Liver (tissue), 9 donors: ENCODE results near the gene SPTBN1. TPM values are rescaled to one million over a fixed set of nuclear protein-coding genes. Genes with fewer than 3 reads are reported as not detected.

Experiments used
- DNase-seq: peaks from one replicate; pipeline ENCODE4 v3.0.0-alpha.2; 2017; ENCODE audit warnings: low spot score
- H3K27ac ChIP-seq, 2 donors: one replicate each; pipeline ENCODE4 v1.7.0; 2013; ENCODE audit warnings: inconsistent platforms in 2 of 2, low read length in 2 of 2, control low read depth in 1 of 2, low read depth in 1 of 2, mild to moderate bottlenecking in 1 of 2
- H3K27me3 ChIP-seq, 4 donors: one replicate each; pipeline versions ENCODE4 v1.6.1 to v1.7.0; 2013; ENCODE audit warnings: low read length in 3 of 4, inconsistent platforms in 1 of 4, mild to moderate bottlenecking in 1 of 4, moderate library complexity in 1 of 4; ENCODE audit not compliant: control insufficient read depth in 4 of 4, insufficient read depth in 4 of 4
- H3K36me3 ChIP-seq, 4 donors: one replicate each; pipeline versions ENCODE4 v1.6.1 to v1.7.0; 2013; ENCODE audit warnings: low read length in 3 of 4, mild to moderate bottlenecking in 3 of 4, low read depth in 1 of 4, moderate library complexity in 1 of 4; ENCODE audit not compliant: control insufficient read depth in 4 of 4, insufficient read depth in 3 of 4
- H3K4me1 ChIP-seq, 4 donors: one replicate each; pipeline versions ENCODE4 v1.6.1 to v1.7.0; 2013; ENCODE audit warnings: low read length in 3 of 4, mild to moderate bottlenecking in 3 of 4, moderate library complexity in 1 of 4; ENCODE audit not compliant: control insufficient read depth in 4 of 4, insufficient read depth in 4 of 4
- H3K4me3 ChIP-seq, 3 donors: one replicate each; pipeline versions ENCODE4 v1.6.1 to v1.7.0; 2013; ENCODE audit warnings: low read length in 3 of 3, control low read depth in 1 of 3, low read depth in 1 of 3, mild to moderate bottlenecking in 1 of 3
- H3K9ac ChIP-seq, 2 donors: one replicate each; pipeline ENCODE4 v1.7.0; 2013; ENCODE audit warnings: low read length in 2 of 2, mild to moderate bottlenecking in 2 of 2, moderate library complexity in 2 of 2, control low read depth in 1 of 2, low read depth in 1 of 2
- H3K9me3 ChIP-seq, 4 donors: one replicate each; pipeline versions ENCODE4 v1.6.1 to v1.7.0; 2013; ENCODE audit warnings: low read length in 3 of 4; ENCODE audit not compliant: control insufficient read depth in 4 of 4
- EGR1 ChIP-seq, 2 donors: IDR thresholded peaks; 2 replicates each; pipeline ENCODE4 v1.6.1; 2016 to 2018; ENCODE audit warnings: antibody characterized with exemption in 2 of 2, low read depth in 2 of 2
- FOXA1 ChIP-seq: IDR thresholded peaks from 2 replicates; pipeline ENCODE4 v1.6.1; 2016; ENCODE audit warnings: antibody characterized with exemption
- FOXA2 ChIP-seq: IDR thresholded peaks from 2 replicates; pipeline ENCODE4 v1.6.1; 2016; ENCODE audit warnings: antibody characterized with exemption
- GABPA ChIP-seq, 2 donors: IDR thresholded peaks in 1 of 2; conservative IDR thresholded peaks in 1 of 2; 2 replicates each; pipeline ENCODE4 v1.6.1; 2016; ENCODE audit warnings: antibody characterized with exemption in 2 of 2, mild to moderate bottlenecking in 1 of 2, moderate library complexity in 1 of 2
- HNF4A ChIP-seq, 2 donors: conservative IDR thresholded peaks; 2 replicates each; pipeline ENCODE4 v1.6.1; 2016; ENCODE audit warnings: antibody characterized with exemption in 2 of 2, mild to moderate bottlenecking in 2 of 2
- HNF4G ChIP-seq: IDR thresholded peaks from 2 replicates; pipeline ENCODE4 v1.6.1; 2016; ENCODE audit warnings: antibody characterized with exemption
- JUND ChIP-seq, 2 donors: IDR thresholded peaks; 2 replicates each; pipeline ENCODE4 v1.6.1; 2016; ENCODE audit warnings: antibody characterized with exemption in 2 of 2
- NR2F2 ChIP-seq: IDR thresholded peaks from 2 replicates; pipeline ENCODE4 v1.6.1; 2016; ENCODE audit warnings: antibody characterized with exemption
- RAD21 ChIP-seq, 2 donors: IDR thresholded peaks; 2 replicates each; pipeline ENCODE4 v1.6.1; 2016; ENCODE audit warnings: antibody characterized with exemption in 2 of 2, mild to moderate bottlenecking in 2 of 2
- RXRA ChIP-seq, 2 donors: IDR thresholded peaks; 2 replicates each; pipeline ENCODE4 v1.6.1; 2017 to 2018; ENCODE audit warnings: antibody characterized with exemption in 2 of 2, mild to moderate bottlenecking in 1 of 2
- SP1 ChIP-seq: IDR thresholded peaks from 2 replicates; pipeline ENCODE4 v1.6.1; 2018; ENCODE audit warnings: antibody characterized with exemption, mild to moderate bottlenecking
- TAF1 ChIP-seq: conservative IDR thresholded peaks from 2 replicates; pipeline ENCODE4 v1.6.1; 2016; ENCODE audit warnings: antibody characterized with exemption, mild to moderate bottlenecking
- YY1 ChIP-seq: IDR thresholded peaks from 2 replicates; pipeline ENCODE4 v1.6.1; 2016; ENCODE audit warnings: antibody characterized with exemption, mild to moderate bottlenecking
- WGBS: extraction: QIAGEN DNeasy Blood & Tissue Kit; methylation state at CpG from one replicate; pipeline ENCODE4 v1.1.7; 2013; 5-methylcytosine and 5-hydroxymethylcytosine counted together
- polyA plus RNA-seq, 2 donors: library from polyadenylated mRNA; stranded (reverse) in 1 of 2; unstranded in 1 of 2; fragments of 200-250 nt in 1 of 2; fragments of >200 nt in 1 of 2; fragmentation: Nextera tagmentation in 1 of 2; extraction: Ambion mirVana in 1 of 2; gene quantifications; one replicate each; pipeline versions ENCODE4 v1.2.1 to v1.2.3, GENCODE V29; 2013 to 2015
- total RNA-seq, 2 donors: library from RNA; depleted of rRNA; stranded (reverse); fragments of >200 nt; gene quantifications; one replicate each; pipeline ENCODE4 v1.2.3, GENCODE V29; 2014
- TF ChIP-seq, protein P1 (sequence below): fragments of 150-350 bp; IDR thresholded peaks from 2 replicates; pipeline ENCODE4 v1.5.1; 2017; ENCODE audit warnings: improper control_type of control experiment, low read depth, low read length; ENCODE audit not compliant: missing input control
- TF ChIP-seq, protein P2 (sequence below): IDR thresholded peaks from 2 replicates; pipeline ENCODE4 v1.6.1; 2016; ENCODE audit warnings: antibody characterized with exemption, mild to moderate bottlenecking
- TF ChIP-seq, protein P3 (sequence below): IDR thresholded peaks from 2 replicates; pipeline ENCODE4 v1.6.1; 2016; ENCODE audit warnings: antibody characterized with exemption
- TF ChIP-seq, protein P4 (sequence below): IDR thresholded peaks from 2 replicates; pipeline ENCODE4 v1.6.1; 2016; ENCODE audit warnings: antibody characterized with exemption
- TF ChIP-seq, protein P5 (sequence below): IDR thresholded peaks from 2 replicates; pipeline ENCODE4 v1.6.1; 2016; ENCODE audit warnings: antibody characterized with exemption
- donor health status: healthy.
- donor health status: healthy.
- donor health status: healthy.
- donor health status: healthy.
- donor health status: healthy.

Gene SPTBN1
- total and polyA plus RNA-seq, 4 donors = 44.8 to 191 (median 75.9) TPM

DNA sequence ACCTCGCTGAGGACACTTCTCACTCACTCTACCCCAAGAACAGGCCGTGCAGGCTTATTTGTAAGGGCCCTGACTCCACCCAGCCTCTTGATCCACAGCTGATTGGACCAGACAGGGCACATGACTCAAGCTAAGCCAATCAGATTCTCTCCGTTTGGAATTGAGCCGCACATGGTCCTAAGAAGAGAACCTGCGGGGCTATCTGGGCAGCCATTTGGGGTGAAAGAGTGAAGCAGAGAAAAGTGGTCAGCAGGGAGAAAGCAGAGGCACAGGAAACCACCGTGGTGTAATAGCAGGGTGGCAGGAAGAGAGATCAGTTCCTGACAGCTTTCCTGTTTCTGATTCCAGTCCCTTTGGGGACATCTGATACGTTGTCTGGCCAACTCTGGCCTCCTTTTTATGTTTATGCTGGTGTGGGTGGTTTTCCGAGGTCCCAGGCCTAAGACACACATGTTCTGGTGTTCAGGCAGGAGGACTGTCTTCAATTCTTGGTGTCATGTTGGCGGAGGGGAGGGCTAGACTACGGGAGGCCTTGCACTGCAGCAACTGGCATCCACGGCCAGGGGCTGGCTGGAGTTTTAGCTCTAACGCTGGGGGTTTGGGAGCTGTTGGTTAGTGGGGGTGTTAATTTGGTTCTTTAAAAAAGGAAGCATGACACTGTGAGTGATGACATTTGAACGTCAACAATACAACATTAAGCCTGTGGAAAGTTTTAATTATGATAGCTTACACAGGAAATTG, 26.1 kb upstream of the SPTBN1 start:
- Histone ChIP-seq H3K9me3 (no peaks in the 10 kb centered on the region), H3K9ac (no peak overlapping the region), H3K4me3 (no peak overlapping the region), H3K27me3 (no peaks in the 10 kb centered on the region), H3K36me3 (peaks cover 0 to 1% (median 0%) of the 10 kb centered on the region in 4 donors), H3K27ac (peak overlapping the region; percentile 11 to 53), H3K4me1 (no peaks in the 10 kb centered on the region)
- WGBS = 70% methylated on average over 13 of the region's 13 CpGs
- DNase-seq = no peak
- TF ChIP-seq, protein P1, sequence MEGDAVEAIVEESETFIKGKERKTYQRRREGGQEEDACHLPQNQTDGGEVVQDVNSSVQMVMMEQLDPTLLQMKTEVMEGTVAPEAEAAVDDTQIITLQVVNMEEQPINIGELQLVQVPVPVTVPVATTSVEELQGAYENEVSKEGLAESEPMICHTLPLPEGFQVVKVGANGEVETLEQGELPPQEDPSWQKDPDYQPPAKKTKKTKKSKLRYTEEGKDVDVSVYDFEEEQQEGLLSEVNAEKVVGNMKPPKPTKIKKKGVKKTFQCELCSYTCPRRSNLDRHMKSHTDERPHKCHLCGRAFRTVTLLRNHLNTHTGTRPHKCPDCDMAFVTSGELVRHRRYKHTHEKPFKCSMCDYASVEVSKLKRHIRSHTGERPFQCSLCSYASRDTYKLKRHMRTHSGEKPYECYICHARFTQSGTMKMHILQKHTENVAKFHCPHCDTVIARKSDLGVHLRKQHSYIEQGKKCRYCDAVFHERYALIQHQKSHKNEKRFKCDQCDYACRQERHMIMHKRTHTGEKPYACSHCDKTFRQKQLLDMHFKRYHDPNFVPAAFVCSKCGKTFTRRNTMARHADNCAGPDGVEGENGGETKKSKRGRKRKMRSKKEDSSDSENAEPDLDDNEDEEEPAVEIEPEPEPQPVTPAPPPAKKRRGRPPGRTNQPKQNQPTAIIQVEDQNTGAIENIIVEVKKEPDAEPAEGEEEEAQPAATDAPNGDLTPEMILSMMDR = no peak
- TF ChIP-seq NR2F2 = peak; percentile 10
- TF ChIP-seq HNF4G = no peak
- TF ChIP-seq SP1 = no peak

DNA sequence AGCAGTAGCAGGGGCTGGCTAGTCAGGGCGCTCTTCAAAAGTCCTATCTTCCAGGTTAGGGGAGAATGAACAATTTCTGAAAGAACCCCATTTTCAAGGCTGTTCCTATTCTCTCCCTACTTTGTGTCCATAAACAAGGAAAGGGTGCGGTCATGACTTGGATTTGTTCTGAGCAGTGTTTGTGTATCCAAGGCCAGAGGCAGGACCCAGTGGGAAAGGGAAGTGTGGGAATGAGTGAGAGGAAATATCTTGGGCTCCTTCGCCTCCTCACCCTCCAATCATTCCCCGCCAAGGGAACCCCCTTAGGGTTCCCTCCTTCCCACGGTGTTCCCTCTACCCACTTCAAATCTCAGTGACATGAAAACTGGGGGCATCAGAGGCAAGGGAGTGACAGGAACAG, 25.5 kb upstream of the SPTBN1 start:
- peaks cover 0 to 1% (median 0%) of the 10 kb centered on the region in 4 donors for H3K36me3 ChIP-seq

More for the DNA sequence above, 25.5 kb upstream of the SPTBN1 start:
- TF ChIP-seq TAF1 = no peak
- TF ChIP-seq EGR1 (IDR thresholded peaks at IDR 0.05; ENCODE audit: low read depth in 2 of 2) = no peak
- no peak for TF ChIP-seq NR2F2
- TF ChIP-seq, protein P2, sequence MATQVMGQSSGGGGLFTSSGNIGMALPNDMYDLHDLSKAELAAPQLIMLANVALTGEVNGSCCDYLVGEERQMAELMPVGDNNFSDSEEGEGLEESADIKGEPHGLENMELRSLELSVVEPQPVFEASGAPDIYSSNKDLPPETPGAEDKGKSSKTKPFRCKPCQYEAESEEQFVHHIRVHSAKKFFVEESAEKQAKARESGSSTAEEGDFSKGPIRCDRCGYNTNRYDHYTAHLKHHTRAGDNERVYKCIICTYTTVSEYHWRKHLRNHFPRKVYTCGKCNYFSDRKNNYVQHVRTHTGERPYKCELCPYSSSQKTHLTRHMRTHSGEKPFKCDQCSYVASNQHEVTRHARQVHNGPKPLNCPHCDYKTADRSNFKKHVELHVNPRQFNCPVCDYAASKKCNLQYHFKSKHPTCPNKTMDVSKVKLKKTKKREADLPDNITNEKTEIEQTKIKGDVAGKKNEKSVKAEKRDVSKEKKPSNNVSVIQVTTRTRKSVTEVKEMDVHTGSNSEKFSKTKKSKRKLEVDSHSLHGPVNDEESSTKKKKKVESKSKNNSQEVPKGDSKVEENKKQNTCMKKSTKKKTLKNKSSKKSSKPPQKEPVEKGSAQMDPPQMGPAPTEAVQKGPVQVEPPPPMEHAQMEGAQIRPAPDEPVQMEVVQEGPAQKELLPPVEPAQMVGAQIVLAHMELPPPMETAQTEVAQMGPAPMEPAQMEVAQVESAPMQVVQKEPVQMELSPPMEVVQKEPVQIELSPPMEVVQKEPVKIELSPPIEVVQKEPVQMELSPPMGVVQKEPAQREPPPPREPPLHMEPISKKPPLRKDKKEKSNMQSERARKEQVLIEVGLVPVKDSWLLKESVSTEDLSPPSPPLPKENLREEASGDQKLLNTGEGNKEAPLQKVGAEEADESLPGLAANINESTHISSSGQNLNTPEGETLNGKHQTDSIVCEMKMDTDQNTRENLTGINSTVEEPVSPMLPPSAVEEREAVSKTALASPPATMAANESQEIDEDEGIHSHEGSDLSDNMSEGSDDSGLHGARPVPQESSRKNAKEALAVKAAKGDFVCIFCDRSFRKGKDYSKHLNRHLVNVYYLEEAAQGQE = no peak
- TF ChIP-seq JUND (IDR thresholded peaks at IDR 0.05) = no peak
- no peak for TF ChIP-seq FOXA1
- TF ChIP-seq GABPA (IDR thresholded peaks at IDR 0.05 in 1 of 2, conservative IDR thresholded peaks at IDR 0.05 in 1 of 2) = no peak
- TF ChIP-seq YY1 = no peak
- TF ChIP-seq, protein P3, sequence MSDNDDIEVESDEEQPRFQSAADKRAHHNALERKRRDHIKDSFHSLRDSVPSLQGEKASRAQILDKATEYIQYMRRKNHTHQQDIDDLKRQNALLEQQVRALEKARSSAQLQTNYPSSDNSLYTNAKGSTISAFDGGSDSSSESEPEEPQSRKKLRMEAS = no peak
- TF ChIP-seq RAD21 (IDR thresholded peaks at IDR 0.05) = no peak
- TF ChIP-seq, protein P4, sequence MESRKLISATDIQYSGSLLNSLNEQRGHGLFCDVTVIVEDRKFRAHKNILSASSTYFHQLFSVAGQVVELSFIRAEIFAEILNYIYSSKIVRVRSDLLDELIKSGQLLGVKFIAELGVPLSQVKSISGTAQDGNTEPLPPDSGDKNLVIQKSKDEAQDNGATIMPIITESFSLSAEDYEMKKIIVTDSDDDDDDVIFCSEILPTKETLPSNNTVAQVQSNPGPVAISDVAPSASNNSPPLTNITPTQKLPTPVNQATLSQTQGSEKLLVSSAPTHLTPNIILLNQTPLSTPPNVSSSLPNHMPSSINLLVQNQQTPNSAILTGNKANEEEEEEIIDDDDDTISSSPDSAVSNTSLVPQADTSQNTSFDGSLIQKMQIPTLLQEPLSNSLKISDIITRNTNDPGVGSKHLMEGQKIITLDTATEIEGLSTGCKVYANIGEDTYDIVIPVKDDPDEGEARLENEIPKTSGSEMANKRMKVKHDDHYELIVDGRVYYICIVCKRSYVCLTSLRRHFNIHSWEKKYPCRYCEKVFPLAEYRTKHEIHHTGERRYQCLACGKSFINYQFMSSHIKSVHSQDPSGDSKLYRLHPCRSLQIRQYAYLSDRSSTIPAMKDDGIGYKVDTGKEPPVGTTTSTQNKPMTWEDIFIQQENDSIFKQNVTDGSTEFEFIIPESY = no peak
- no peak for TF ChIP-seq HNF4G
- TF ChIP-seq, protein P5, sequence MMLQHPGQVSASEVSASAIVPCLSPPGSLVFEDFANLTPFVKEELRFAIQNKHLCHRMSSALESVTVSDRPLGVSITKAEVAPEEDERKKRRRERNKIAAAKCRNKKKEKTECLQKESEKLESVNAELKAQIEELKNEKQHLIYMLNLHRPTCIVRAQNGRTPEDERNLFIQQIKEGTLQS = no peak
- TF ChIP-seq SP1 = no peak
- no peak for TF ChIP-seq RXRA (IDR thresholded peaks at IDR 0.05)
- no peak for TF ChIP-seq HNF4A (conservative IDR thresholded peaks at IDR 0.05)
- TF ChIP-seq, protein P1 = no peak
- no peak for TF ChIP-seq FOXA2
- Histone ChIP-seq H3K27me3 (no peaks in the 10 kb centered on the region), H3K9me3 (no peaks in the 10 kb centered on the region), H3K9ac (no peak overlapping the region), H3K4me1 (no peaks in the 10 kb centered on the region), H3K4me3 (no peak overlapping the region), H3K27ac (peak overlapping the region; percentile 11 to 13)
- WGBS = 87% methylated on average over 5 of the region's 5 CpGs
- DNase-seq = no peak
